GM12873 (cell line): Measurements from ENCODE around the gene PRSS2.

Source experiments
- CTCF ChIP-seq: IDR thresholded peaks from 2 replicates; pipeline ENCODE4 v1.5.1; 2012; ENCODE audit warnings: low read depth, mild to moderate bottlenecking, moderate library complexity, low read length, control low read depth; ENCODE audit not compliant: insufficient read depth; ENCODE audit errors: missing control alignments

Gene PRSS2

GRCh38 chr7:142788303-142789289 lies 17.8 kb downstream of the PRSS2 start:
- no peak for TF ChIP-seq CTCF

- TF ChIP-seq CTCF: no peak
Observed at GRCh38 chr7:142789441-142789840, 18.7 kb downstream of the PRSS2 start.

GRCh38 chr7:142790056-142790455 lies 19.3 kb downstream of the PRSS2 start:
- no peak for TF ChIP-seq CTCF

- TF ChIP-seq CTCF: no peak
Observed at GRCh38 chr7:142790555-142790954, 19.8 kb downstream of the PRSS2 start.

GRCh38 chr7:142791502-142791901 lies 20.7 kb downstream of the PRSS2 start:
- TF ChIP-seq CTCF: no peak

GRCh38 chr7:142792129-142792528 lies 21.4 kb downstream of the PRSS2 start:
- no peak for TF ChIP-seq CTCF

GRCh38 chr7:142792593-142792992 lies 21.8 kb downstream of the PRSS2 start:
- no peak for TF ChIP-seq CTCF
